ENCODE data around the gene JAGN1.
"Not testable (repeated sequence)": the region's sequence is repeated elsewhere in the genome, so short reads cannot be mapped to it uniquely, and the experiment has no call there.

Gene JAGN1

GRCh38 chr3:9852528-9852927 lies 37.9 kb upstream of the JAGN1 start:
- DNase-seq (ENCODE audit: extremely low read depth, low read depth) = no peak
- no peak for TF ChIP-seq CTCF (IDR thresholded peaks at IDR 0.05; ENCODE audit: low read depth, low read length)

GRCh38 chr3:9854291-9854940 lies 36.0 kb upstream of the JAGN1 start:
- DNase-seq (ENCODE audit: extremely low read depth, low read depth) = not testable (repeated sequence)

DNA sequence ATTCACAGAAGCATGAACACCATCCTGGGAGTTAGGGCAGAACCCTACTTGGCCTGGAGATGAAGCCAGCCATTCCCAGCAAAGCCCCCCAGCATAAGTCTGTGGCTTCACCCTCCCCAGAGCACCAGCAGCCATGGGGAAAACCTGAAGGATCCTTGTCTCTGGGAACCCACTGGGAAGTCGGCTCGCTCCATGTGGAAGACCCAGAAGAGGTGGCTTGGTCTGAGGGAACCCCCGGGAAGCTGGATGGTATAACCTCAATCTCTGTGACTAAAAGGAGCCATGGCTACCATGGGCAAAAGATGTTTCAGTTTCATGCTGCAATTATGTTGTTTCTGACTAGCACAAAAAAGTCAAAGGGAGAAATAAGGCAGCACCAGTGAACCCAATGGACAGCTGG lies 34.8 kb upstream of the JAGN1 start:
- no peak for DNase-seq (ENCODE audit: extremely low read depth, low read depth)
- TF ChIP-seq CTCF (IDR thresholded peaks at IDR 0.05; ENCODE audit: low read depth, low read length) = no peak

GRCh38 chr3:9859530-9860025 lies 30.8 kb upstream of the JAGN1 start:
- no peak for DNase-seq (ENCODE audit: extremely low read depth, low read depth)
- TF ChIP-seq CTCF (IDR thresholded peaks at IDR 0.05; ENCODE audit: low read depth, low read length) = no peak

- TF ChIP-seq CTCF (IDR thresholded peaks at IDR 0.05; ENCODE audit: low read depth, low read length) = no peak
- DNase-seq (ENCODE audit: extremely low read depth, low read depth) = no peak
Observed at GRCh38 chr3:9861201-9861600, 29.2 kb upstream of the JAGN1 start.

GRCh38 chr3:9861626-9862130 lies 28.7 kb upstream of the JAGN1 start:
- no peak for TF ChIP-seq CTCF (IDR thresholded peaks at IDR 0.05; ENCODE audit: low read depth, low read length)
- DNase-seq (ENCODE audit: extremely low read depth, low read depth) = no peak

GRCh38 chr3:9862391-9863057 lies 27.9 kb upstream of the JAGN1 start:
- TF ChIP-seq CTCF (IDR thresholded peaks at IDR 0.05; ENCODE audit: low read depth, low read length) = peak; percentile 34
- no peak for DNase-seq (ENCODE audit: extremely low read depth, low read depth)
